Small intestine (tissue), 7 donors: ENCODE measurements around the gene MAU2. TPM values are rescaled to one million over a fixed set of nuclear protein-coding genes. Genes with fewer than 3 reads are reported as not detected.
"Not testable (repeated sequence)": the region's sequence is repeated elsewhere in the genome, so short reads cannot be mapped to it uniquely, and the experiment has no call there.

Source experiments
- DNase-seq, 2 donors: peaks; one replicate each; pipeline versions ENCODE4 v3.0.0 to v3.0.0-alpha.2; 2013
- FAIRE-seq: peaks from 2 replicates; lab custom pipeline; 2012; peaks lifted over from hg19 to GRCh38; lab: Jason Lieb, UNC
- H3K27ac ChIP-seq, 3 donors: one replicate each; pipeline ENCODE4 v1.5.1; 2013; ENCODE audit warnings: low read length in 2 of 3, mild to moderate bottlenecking in 2 of 3, control low read depth in 1 of 3, inconsistent platforms in 1 of 3, low read depth in 1 of 3, moderate library complexity in 1 of 3
- H3K27me3 ChIP-seq, 3 donors: one replicate each; pipeline ENCODE4 v1.6.1; 2013; ENCODE audit warnings: low read length in 3 of 3, inconsistent platforms in 1 of 3; ENCODE audit not compliant: control insufficient read depth in 3 of 3, insufficient read depth in 3 of 3
- H3K36me3 ChIP-seq, 3 donors: one replicate each; pipeline ENCODE4 v1.6.1; 2013; ENCODE audit warnings: low read length in 3 of 3, inconsistent platforms in 1 of 3, low read depth in 1 of 3, mild to moderate bottlenecking in 1 of 3, moderate library complexity in 1 of 3; ENCODE audit not compliant: control insufficient read depth in 3 of 3, insufficient read depth in 2 of 3
- H3K4me1 ChIP-seq, 3 donors: one replicate each; pipeline ENCODE4 v1.6.1; 2013; ENCODE audit warnings: low read length in 2 of 3, inconsistent platforms in 1 of 3, low read depth in 1 of 3, mild to moderate bottlenecking in 1 of 3, moderate library complexity in 1 of 3; ENCODE audit not compliant: control insufficient read depth in 3 of 3, insufficient read depth in 2 of 3
- H3K4me3 ChIP-seq, 3 donors: one replicate each; pipeline ENCODE4 v1.5.1; 2013; ENCODE audit warnings: low read length in 3 of 3, control low read depth in 1 of 3, inconsistent platforms in 1 of 3, low read depth in 1 of 3, mild to moderate bottlenecking in 1 of 3, moderate library complexity in 1 of 3
- H3K9me3 ChIP-seq, 2 donors: one replicate each; pipeline ENCODE4 v1.6.1; 2013; ENCODE audit warnings: low read depth in 1 of 2, low read length in 1 of 2; ENCODE audit not compliant: control insufficient read depth in 2 of 2, insufficient read depth in 1 of 2
- WGBS, 3 donors: extraction: QIAGEN DNeasy Blood & Tissue Kit; methylation state at CpG; one replicate each; pipeline ENCODE4 v1.1.7; 2013; 5-methylcytosine and 5-hydroxymethylcytosine counted together
- polyA plus RNA-seq, 4 donors: library from polyadenylated mRNA; stranded (reverse) in 3 of 4; unstranded in 1 of 4; fragments of 200-250 nt in 3 of 4; fragments of 120-200 nt in 1 of 4; gene quantifications; one replicate each; pipeline versions ENCODE4 v1.2.1 to v1.2.3, GENCODE V29; 2013
- donor health status: healthy with polysubstance abuse.
- donor health status: control.
- donor health status: control.
- donor health status: Bipolar disorder and iron deficiency.
- donor health status: healthy.

Gene MAU2
- polyA plus RNA-seq, 4 donors, result 11.6 to 51.3 (median 18.6) TPM

DNA sequence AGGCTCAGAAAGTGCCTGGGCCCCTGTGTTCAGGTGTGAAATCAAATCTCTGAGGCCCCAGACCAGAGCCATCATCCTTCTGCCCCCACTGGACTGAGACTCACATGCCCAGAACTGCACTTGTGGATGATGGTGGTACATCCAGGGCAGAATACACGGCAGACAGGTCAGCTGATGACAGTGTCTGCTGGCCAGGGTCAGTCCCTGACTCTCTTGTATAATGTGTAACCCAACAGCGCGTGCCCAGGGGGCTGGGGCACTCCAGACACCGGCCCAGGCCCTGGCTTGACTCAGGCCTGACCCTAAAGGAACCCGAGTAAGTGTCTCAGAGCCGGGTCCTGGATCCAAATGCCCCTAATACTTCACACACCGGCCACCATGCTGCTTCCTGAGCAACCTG, 47.5 kb downstream of the MAU2 start:
- Histone ChIP-seq H3K9me3 (no peaks in the 10 kb centered on the region), H3K27me3 (no peaks in the 10 kb centered on the region), H3K36me3 (peaks cover 0 to 4% (median 0%) of the 10 kb centered on the region in 3 donors), H3K27ac (no peak overlapping the region), H3K4me3 (no peak overlapping the region), H3K4me1 (peaks cover 0 to 8% (median 0%) of the 10 kb centered on the region in 3 donors)
- 81 to 86% (median 83%) methylated on average over 7 of the region's 7 CpGs for WGBS, 3 donors
- FAIRE-seq (no peak), DNase-seq (no peak)

DNA sequence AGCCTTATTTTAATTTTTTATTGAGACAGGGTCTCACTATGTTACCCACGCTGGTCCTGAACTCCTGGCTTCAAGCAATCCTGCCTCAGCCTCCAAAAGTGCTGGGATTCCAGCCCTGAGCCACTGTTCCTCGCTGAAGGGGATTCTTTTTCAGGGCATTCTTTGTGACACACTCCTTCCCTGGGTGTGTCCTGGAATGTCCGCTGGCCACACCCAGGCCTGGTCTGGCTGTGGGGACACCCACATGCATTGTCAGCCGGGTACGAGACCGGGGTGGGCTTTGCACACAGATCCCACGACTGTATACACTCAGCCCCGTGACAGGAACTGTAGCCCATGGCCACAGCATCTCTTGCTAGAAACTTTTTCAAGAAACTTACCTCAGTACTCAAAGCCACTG, 50.4 kb downstream of the MAU2 start:
- Histone ChIP-seq H3K9me3 (no peaks in the 10 kb centered on the region), H3K36me3 (peaks cover 0 to 4% (median 0%) of the 10 kb centered on the region in 3 donors), H3K27ac (no peak overlapping the region), H3K4me3 (no peak overlapping the region), H3K27me3 (no peaks in the 10 kb centered on the region), H3K4me1 (peaks cover 0 to 6% (median 0%) of the 10 kb centered on the region in 3 donors)
- DNase-seq (no peak), FAIRE-seq (no peak)
- WGBS, 3 donors, result 69 to 74% (median 73%) methylated on average over 8 of the region's 8 CpGs

DNA sequence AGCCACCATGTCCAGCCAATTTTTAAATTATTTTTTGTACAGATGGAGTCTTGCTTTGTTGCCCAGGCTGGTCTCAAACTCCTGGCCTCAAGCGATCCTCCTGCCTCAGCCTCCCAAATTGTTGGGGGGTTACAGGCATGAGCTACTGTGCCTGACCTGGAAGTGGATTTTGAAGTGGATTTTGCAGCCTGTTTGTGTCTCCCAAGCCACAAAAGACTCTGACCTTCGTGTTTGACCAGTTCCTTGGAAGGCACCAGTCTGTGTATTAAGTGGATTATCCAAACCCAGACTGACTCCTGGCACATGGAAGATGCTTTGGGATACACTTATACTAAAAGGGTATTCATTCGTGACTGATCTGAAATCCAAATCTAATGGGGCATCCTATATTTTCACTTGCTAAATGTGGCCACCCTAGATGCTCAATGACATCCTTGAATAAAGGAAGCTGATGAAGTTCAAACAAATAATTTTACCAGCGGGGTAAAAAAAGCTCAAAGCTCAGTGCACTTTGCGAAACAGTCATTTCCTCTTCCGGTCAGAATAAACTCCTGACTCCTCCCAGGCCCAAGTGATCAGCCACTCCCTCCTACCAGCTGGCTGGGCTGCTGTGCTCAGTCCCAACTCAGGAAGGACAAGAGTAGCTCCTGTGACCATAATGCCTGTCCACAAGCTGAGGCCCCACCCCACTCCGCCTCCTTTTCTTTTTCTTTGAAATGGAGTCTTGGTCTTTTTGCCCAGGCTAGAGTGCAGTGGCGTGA, 52.2 kb downstream of the MAU2 start:
- Histone ChIP-seq H3K4me3 (no peak overlapping the region), H3K4me1 (peaks cover 0 to 10% (median 2%) of the 10 kb centered on the region in 3 donors), H3K36me3 (peaks cover 0 to 3% (median 0%) of the 10 kb centered on the region in 3 donors), H3K27me3 (no peaks in the 10 kb centered on the region), H3K9me3 (no peaks in the 10 kb centered on the region), H3K27ac (peak overlapping the region; percentile 46 to 92 (median 87))
- DNase-seq (peak; percentile 79 to 91), FAIRE-seq (no peak)
- WGBS, 3 donors, result 25 to 36% (median 35%) methylated on average over 8 of the region's 8 CpGs

DNA sequence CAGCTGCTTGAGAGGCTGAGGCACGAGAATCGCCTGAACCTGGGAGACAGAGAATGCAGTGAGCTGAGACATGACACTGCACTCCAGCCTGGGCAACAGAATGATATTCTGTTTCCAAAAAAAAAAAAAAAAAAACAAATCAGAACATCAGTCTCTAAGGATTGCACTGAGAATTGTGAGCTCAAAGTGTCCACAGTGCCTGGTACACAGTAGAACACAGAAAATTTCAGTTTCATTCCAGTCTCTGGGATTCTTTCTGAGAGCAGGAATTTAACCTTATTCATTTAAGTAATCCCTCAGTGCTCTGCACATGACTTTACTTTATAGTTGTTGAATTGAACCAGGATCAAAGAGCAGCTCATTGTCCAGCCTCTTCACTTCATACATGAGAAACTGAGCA, 58.9 kb downstream of the MAU2 start:
- FAIRE-seq, result no peak
- no peak for DNase-seq
- WGBS, 3 donors, result 65 to 76% (median 73%) methylated on average over 2 of the region's 2 CpGs
- Histone ChIP-seq H3K4me1 (peaks cover 0 to 10% (median 2%) of the 10 kb centered on the region in 3 donors), H3K27ac (no peak overlapping the region), H3K27me3 (no peaks in the 10 kb centered on the region), H3K36me3 (no peaks in the 10 kb centered on the region), H3K4me3 (no peak overlapping the region), H3K9me3 (no peaks in the 10 kb centered on the region)

DNA sequence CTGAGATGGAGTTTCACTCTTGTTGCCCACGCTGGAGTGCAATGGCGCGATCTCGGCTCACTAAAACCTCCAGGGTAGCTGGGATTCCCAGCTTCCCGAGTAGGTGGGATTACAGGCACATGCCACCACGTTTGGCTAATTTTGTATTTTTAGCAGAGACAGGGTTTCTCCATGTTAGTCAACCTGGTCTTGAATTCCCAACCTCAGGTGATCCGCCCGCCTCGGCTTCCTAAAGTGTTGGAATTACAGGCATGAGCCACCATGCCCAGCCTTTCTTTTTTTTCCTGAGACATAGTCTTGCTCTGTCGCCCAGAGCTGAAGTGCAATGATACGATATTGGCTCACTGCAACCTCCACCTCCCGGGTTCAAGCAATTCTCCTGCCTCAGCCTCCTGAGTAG, 59.7 kb downstream of the MAU2 start:
- 92 to 95% (median 93%) methylated on average over 12 of the region's 12 CpGs for WGBS, 3 donors
- not testable (repeated sequence) for H3K9me3 ChIP-seq, H3K36me3 ChIP-seq, FAIRE-seq, H3K27ac ChIP-seq, DNase-seq, H3K27me3 ChIP-seq, H3K4me3 ChIP-seq
- peaks cover 0 to 14% (median 2%) of the 10 kb centered on the region in 3 donors for H3K4me1 ChIP-seq

DNA sequence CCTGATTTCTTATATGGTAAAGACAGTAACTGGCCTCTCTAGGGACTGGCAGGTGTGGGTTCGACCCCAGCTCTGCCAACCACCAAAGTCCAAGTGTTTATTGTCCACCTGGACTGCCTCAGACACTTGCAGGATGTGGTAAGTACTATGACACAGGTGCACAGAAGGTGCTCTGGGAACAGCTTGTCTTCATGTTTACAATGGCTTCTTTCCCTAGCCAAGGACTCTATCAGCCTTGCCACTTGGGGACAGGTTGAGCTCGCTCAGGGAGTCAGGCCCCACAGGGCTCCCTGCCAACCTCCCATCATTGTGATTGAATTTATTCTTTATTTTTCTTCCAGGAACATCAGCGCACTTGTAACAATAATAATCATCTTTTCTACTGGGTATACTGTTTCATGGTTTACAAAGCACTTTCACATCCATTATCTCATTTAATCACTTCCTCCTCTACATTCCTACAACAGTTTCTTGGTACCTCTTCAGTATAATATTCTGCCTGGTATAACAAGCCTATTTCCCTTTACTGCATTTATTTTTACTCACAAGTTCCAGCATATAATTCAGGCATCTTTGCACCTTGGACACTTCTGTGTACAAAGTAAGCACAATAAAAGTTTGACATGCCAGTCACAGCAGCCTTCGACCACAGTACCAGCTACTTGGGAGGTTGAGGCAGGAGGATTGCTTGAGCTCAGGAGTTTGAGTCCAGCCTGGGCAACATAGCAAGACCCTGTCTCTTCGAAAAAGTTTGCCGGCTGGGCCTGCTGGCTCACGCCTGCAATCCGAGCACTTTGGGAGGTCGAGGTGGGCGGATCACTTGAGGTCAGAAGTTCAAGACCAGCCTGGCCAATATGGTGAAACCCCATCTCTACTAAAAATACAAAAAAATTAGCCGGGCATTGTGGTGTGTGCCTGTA, 60.6 kb downstream of the MAU2 start:
- peak overlapping the region in 1 of 3 donors; percentile 75 for H3K27ac ChIP-seq

DNA sequence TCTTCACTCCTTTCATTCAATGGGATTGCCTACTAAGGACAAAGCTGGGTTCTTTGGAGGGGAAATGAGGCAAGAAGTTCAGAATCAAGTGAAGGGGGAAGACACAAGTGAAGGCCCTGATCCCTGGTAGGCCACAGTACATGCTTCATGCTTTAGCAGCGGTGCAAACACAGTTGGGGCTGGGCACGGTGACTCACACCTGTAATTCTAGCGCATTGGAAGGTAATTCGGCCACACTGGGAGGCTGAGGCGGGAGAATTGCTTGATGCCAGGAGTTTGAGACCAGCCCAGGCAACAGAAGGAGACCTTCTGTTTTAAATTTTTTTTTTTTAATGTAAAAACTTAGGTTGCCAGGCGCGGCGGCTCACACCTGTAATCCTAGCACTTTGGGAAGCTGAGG, 61.5 kb downstream of the MAU2 start:
- Histone ChIP-seq H3K4me3 (no peak overlapping the region), H3K9me3 (no peaks in the 10 kb centered on the region), H3K4me1 (peaks cover 4 to 23% (median 8%) of the 10 kb centered on the region in 3 donors), H3K27ac (no peak overlapping the region), H3K36me3 (no peaks in the 10 kb centered on the region), H3K27me3 (no peaks in the 10 kb centered on the region)
- DNase-seq (no peak), FAIRE-seq (no peak)
- WGBS, 3 donors, result 90 to 95% (median 90%) methylated on average over 8 of the region's 8 CpGs

More for the DNA sequence above, 60.6 kb downstream of the MAU2 start:
- H3K4me1 ChIP-seq, result peaks cover 0 to 14% (median 2%) of the 10 kb centered on the region in 3 donors
- no peaks in the 10 kb centered on the region for H3K9me3 ChIP-seq
- H3K4me3 ChIP-seq, result no peak overlapping the region
- no peak for FAIRE-seq
- H3K27me3 ChIP-seq, result no peaks in the 10 kb centered on the region
- peak in 1 of 2 donors; percentile 21 for DNase-seq
- H3K36me3 ChIP-seq, result no peaks in the 10 kb centered on the region
- 54 to 73% (median 70%) methylated on average over 11 of the region's 11 CpGs for WGBS, 3 donors

DNA sequence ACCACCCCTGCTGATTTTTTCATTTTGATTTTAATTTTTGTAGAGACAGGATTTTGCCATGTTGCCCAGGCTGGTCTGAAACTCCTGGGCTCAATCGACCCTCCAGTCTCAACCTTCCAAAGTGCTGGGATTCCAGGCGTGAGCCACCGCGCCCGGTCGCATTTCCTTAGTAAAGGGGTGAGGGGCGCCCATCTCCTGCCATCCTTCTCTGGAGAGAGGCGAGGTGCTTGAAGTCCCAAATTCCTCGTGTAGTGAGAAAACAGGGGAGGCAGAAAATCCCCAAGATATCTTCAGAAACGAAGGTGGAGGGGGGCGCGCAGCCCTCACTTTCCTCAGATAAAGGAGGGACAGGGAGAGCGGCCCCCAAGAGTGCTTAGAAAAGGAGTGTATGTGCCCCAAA, 63.9 kb downstream of the MAU2 start:
- no peaks in the 10 kb centered on the region for H3K27me3 ChIP-seq
- H3K9me3 ChIP-seq, result no peaks in the 10 kb centered on the region
- H3K4me1 ChIP-seq, result peaks cover 6 to 26% (median 11%) of the 10 kb centered on the region in 3 donors
- H3K36me3 ChIP-seq, result no peaks in the 10 kb centered on the region
- peak overlapping the region in 1 of 3 donors; percentile 68 for H3K27ac ChIP-seq
- whole genome bisulfite sequencing, 3 donors, result 53 to 73% (median 56%) methylated on average over 13 of the region's 13 CpGs
- FAIRE-seq (no peak), DNase-seq (no peak)
- peak overlapping the region; percentile 44 to 71 (median 47) for H3K4me3 ChIP-seq
